GM12872 (cell line): Measurements from ENCODE around the gene FAM89A.

Experiments used
- CTCF ChIP-seq: IDR thresholded peaks from 3 replicates; pipeline ENCODE4 v1.5.1; 2011; ENCODE audit warnings: low read depth, mild to moderate bottlenecking, low read length, moderate library complexity; ENCODE audit not compliant: insufficient read depth

Gene FAM89A

GRCh38 chr1:231040019-231040799, at the start of gene FAM89A:
TSS of gene FAM89A (minus strand) at chr1:231040254. CDS start at chr1:231040211, 43 bp downstream.
- no peak for TF ChIP-seq CTCF

GRCh38 chr1:231084353-231084752, 44.3 kb upstream of the FAM89A start:
- no peak for TF ChIP-seq CTCF

GRCh38 chr1:231079163-231079562, 39.1 kb upstream of the FAM89A start:
- no peak for TF ChIP-seq CTCF

GRCh38 chr1:231078250-231078649, 38.2 kb upstream of the FAM89A start:
- TF ChIP-seq CTCF = no peak

GRCh38 chr1:231076802-231077201, 36.7 kb upstream of the FAM89A start:
- no peak for TF ChIP-seq CTCF

- TF ChIP-seq CTCF = no peak
These were observed 35.4 kb upstream of the FAM89A start for GRCh38 chr1:231075497-231075896.

GRCh38 chr1:231075020-231075419, 35.0 kb upstream of the FAM89A start:
- no peak for TF ChIP-seq CTCF
